Natural killer cell treated with Interleukin-12 subunit alpha and Interleukin-12 subunit beta and Interleukin-15 and Interleukin-18, amount 100 ng/mL, for 72 hours (primary cell): ENCODE data around the gene SSH2. TPM values are rescaled to one million over a fixed set of nuclear protein-coding genes. Genes with fewer than 3 reads are reported as not detected.

Experiments used
- ATAC-seq, 2 donors: fragments of 150-1000 bp; cut with Tn5 transposase in 1 of 2; sonication (Bioruptor Pico), chemical (Tn5 transposase) in 1 of 2; 2 replicates each; pipeline ENCODE4 v1.10.0; 2021
- DNase-seq: peaks from one replicate; pipeline ENCODE4 v3.0.0; 2022; ENCODE audit warnings: low spot score
- H3K27ac Mint-ChIP-seq, 2 donors: 1 replicate in 1 of 2; 2 replicates in 1 of 2; pipeline ENCODE4 v1.8.0; 2022; ENCODE audit warnings: mixed read lengths in 2 of 2, mild to moderate bottlenecking in 1 of 2, moderate library complexity in 1 of 2
- H3K27me3 Mint-ChIP-seq, 2 donors: 1 replicate in 1 of 2; 2 replicates in 1 of 2; pipeline ENCODE4 v1.8.0; 2022; ENCODE audit warnings: mixed read lengths in 2 of 2
- H3K36me3 Mint-ChIP-seq: one replicate; pipeline ENCODE4 v1.8.0; 2022; ENCODE audit warnings: mixed read lengths
- H3K4me1 Mint-ChIP-seq, 2 donors: 1 replicate in 1 of 2; 2 replicates in 1 of 2; pipeline ENCODE4 v1.8.0; 2022; ENCODE audit warnings: low read depth in 2 of 2, mixed read lengths in 2 of 2, mild to moderate bottlenecking in 1 of 2
- H3K4me3 Mint-ChIP-seq: one replicate; pipeline ENCODE4 v1.8.0; 2022; ENCODE audit warnings: mixed read lengths
- H3K9me3 Mint-ChIP-seq: 2 replicates; pipeline ENCODE4 v1.8.0; 2022; ENCODE audit warnings: mixed read lengths
- total RNA-seq, 2 donors: library from RNA; stranded (reverse); gene quantifications; one replicate each; pipeline ENCODE4 v1.2.3, GENCODE V29; 2022

SSH2 gene
- total RNA-seq, 2 donors from 2014 or later, result 44.4 to 72.2 TPM

GRCh38 chr17:29576214-29577000 lies 353.6 kb downstream of the SSH2 start:
- Mint-ChIP-seq H3K9me3 (no peaks in the 10 kb centered on the region), H3K27me3 (no peaks in the 10 kb centered on the region), H3K27ac (no peak overlapping the region), H3K4me3 (no peak overlapping the region), H3K4me1 (peaks cover 8 to 10% of the 10 kb centered on the region in 2 donors), H3K36me3 (no peaks in the 10 kb centered on the region)
- ATAC-seq, result no peak
- DNase-seq, result no peak

Other genes starting within 250 kb of the SSH2 start
- 1 to 10 TPM in 1 of 2 donors, under 1 TPM in 1; 0.42 to 2.5 TPM for gene EFCAB5, start 11.4 kb upstream of the SSH2 start, total RNA-seq
- 10 to 100 TPM; 35.7 to 59.8 TPM for gene NSRP1, start 186.6 kb upstream of the SSH2 start, total RNA-seq